PC-3 (cell line): Measurements from ENCODE around the gene PHRF1. TPM values are rescaled to one million over a fixed set of nuclear protein-coding genes. Genes with fewer than 3 reads are reported as not detected.
A peak's percentile ranks its signal among the peaks of the same experiment; 100 is the strongest.

ENCODE experiments used
- ATAC-seq: fragments of 200-7000 bp; cut with Tn5 transposase; 2 replicates; pipeline ENCODE4 v1.9.1; 2020; ENCODE audit warnings: mild to moderate bottlenecking, moderate library complexity
- BruUV-seq: library from RNA; stranded (reverse); fragments of 400-500 nt; replicated peaks from 2 replicates; lab custom pipeline; 2021; lab: Mats Ljungman, UMichigan
- CTCF ChIA-PET: fragments of 300-600 bp; sonication (Branson Sonifier 250); formaldehyde crosslinking; loops from one replicate; lab custom pipeline; 2022; ENCODE audit warnings: antibody characterized with exemption; lab: Charles Lee
- POLR2A ChIA-PET: fragments of 300-600 bp; sonication (Branson Sonifier 250); formaldehyde crosslinking; loops from one replicate; lab custom pipeline; 2022; ENCODE audit warnings: antibody characterized with exemption; ENCODE audit not compliant: unreplicated experiment; lab: Charles Lee
- DNase-seq: peaks from one replicate; pipeline ENCODE4 v3.0.0-alpha.2; 2015
- H2AFZ ChIP-seq: fragments of 300-600 bp; sonication (generic); 2 replicates; pipeline ENCODE4 v1.6.0; 2016; ENCODE audit warnings: antibody characterized with exemption, low read length
- H3F3A ChIP-seq: fragments of 300-600 bp; sonication (generic); one replicate; pipeline ENCODE4 v1.6.0; 2017; ENCODE audit warnings: antibody characterized with exemption, low read length, control low read depth, mild to moderate bottlenecking; ENCODE audit not compliant: unreplicated experiment
- H3K27ac ChIP-seq: fragments of 300-600 bp; sonication (generic); 2 replicates; pipeline ENCODE4 v1.5.1; 2016; ENCODE audit warnings: mild to moderate bottlenecking, low read length
- H3K27me3 ChIP-seq: fragments of 300-600 bp; sonication (generic); 2 replicates; pipeline ENCODE4 v1.6.1; 2016; ENCODE audit warnings: low read length, mixed read lengths
- H3K36me3 ChIP-seq: fragments of 300-600 bp; sonication (generic); 2 replicates; pipeline ENCODE4 v1.6.1; 2016; ENCODE audit warnings: low read depth, mixed run types, low read length, mixed read lengths
- H3K4me1 ChIP-seq: fragments of 300-600 bp; sonication (generic); 2 replicates; pipeline ENCODE4 v1.5.1; 2016; ENCODE audit warnings: low read length; ENCODE audit not compliant: insufficient read depth
- H3K4me2 ChIP-seq: fragments of 300-600 bp; sonication (generic); 2 replicates; pipeline ENCODE4 v1.6.0; 2016; ENCODE audit warnings: low read length
- H3K4me3 ChIP-seq: fragments of 300-600 bp; sonication (generic); 2 replicates; pipeline ENCODE4 v1.5.1; 2016; ENCODE audit warnings: mild to moderate bottlenecking, low read length, mixed read lengths
- H3K79me2 ChIP-seq: fragments of 300-600 bp; sonication (generic); 2 replicates; pipeline ENCODE4 v1.6.1; 2017; ENCODE audit warnings: low read length, mixed read lengths
- H3K9ac ChIP-seq: fragments of 300-600 bp; sonication (generic); 2 replicates; pipeline ENCODE4 v1.6.0; 2016; ENCODE audit warnings: mild to moderate bottlenecking, low read length
- H3K9me2 ChIP-seq: fragments of 300-600 bp; sonication (generic); replicated peaks from 2 replicates; pipeline ENCODE4 v1.6.1; 2016; ENCODE audit warnings: mixed run types, low read length, mixed read lengths
- H3K9me3 ChIP-seq: fragments of 300-600 bp; sonication (generic); 2 replicates; pipeline ENCODE4 v1.6.1; 2016; ENCODE audit warnings: low read length, mixed read lengths
- H4K20me1 ChIP-seq: fragments of 300-600 bp; sonication (generic); 2 replicates; pipeline ENCODE4 v1.6.1; 2016; ENCODE audit warnings: low read length, mixed read lengths
- CTCF ChIP-seq: fragments of 300-600 bp; sonication (generic); conservative IDR thresholded peaks from 2 replicates; pipeline ENCODE4 v1.5.1; 2017; ENCODE audit warnings: antibody characterized with exemption, low read depth, mild to moderate bottlenecking, low read length
- EZH2 ChIP-seq: fragments of 300-600 bp; sonication (generic); IDR thresholded peaks from one replicate; pipeline ENCODE4 v1.6.1; 2017; ENCODE audit warnings: antibody characterized with exemption, mild to moderate bottlenecking, low read length; ENCODE audit not compliant: unreplicated experiment
- EZH2phosphoT487 ChIP-seq: fragments of 300-600 bp; sonication (generic); IDR thresholded peaks from 2 replicates; pipeline ENCODE4 v1.6.1; 2018; ENCODE audit warnings: mild to moderate bottlenecking, antibody characterized with exemption, low read length, borderline replicate concordance
- intact Hi-C: fragments of 100-400 bp; cut with micrococcal nuclease; formaldehyde crosslinking; loops from 2 replicates; pipeline ENCODE4 v1.9.0; 2023
- total RNA-seq: library from RNA; depleted of rRNA; stranded (reverse); fragments of >200 nt; gene quantifications from 2 replicates; pipeline ENCODE4 v1.2.3, GENCODE V29; 2014

PHRF1 gene
- total RNA-seq, 1 experiment from 2014 or later = 41.4 TPM

GRCh38 chr11:623999-624704, 47.9 kb downstream of the PHRF1 start:
- H3F3A ChIP-seq = no peaks in the 10 kb centered on the region
- ChIA-PET CTCF (no interaction called here), POLR2A (no interaction called here)
- ATAC-seq (peak; percentile 60), DNase-seq (peak; percentile 64)
- no peak overlapping the region for H3K4me3 ChIP-seq
- H3K9me3 ChIP-seq = no peaks in the 10 kb centered on the region
- no peak overlapping the region for H3K9ac ChIP-seq
- no peak overlapping the region for H3K4me2 ChIP-seq
- no TSS peak for BruUV-seq
- intact Hi-C loops = no loop called here
- H3K36me3 ChIP-seq = no peaks in the 10 kb centered on the region
- no peaks in the 10 kb centered on the region for H3K27me3 ChIP-seq
- H3K27ac ChIP-seq = no peak overlapping the region
- H2AFZ ChIP-seq = no peak overlapping the region
- H3K79me2 ChIP-seq = no peaks in the 10 kb centered on the region
- TF ChIP-seq EZH2 (no peak), CTCF (no peak), EZH2phosphoT487 (no peak)
- H4K20me1 ChIP-seq = no peaks in the 10 kb centered on the region
- H3K9me2 ChIP-seq = no peaks in the 10 kb centered on the region
- peaks cover 7% of the 10 kb centered on the region; the same call in 1 of the 2 replicates for H3K4me1 ChIP-seq

DNA sequence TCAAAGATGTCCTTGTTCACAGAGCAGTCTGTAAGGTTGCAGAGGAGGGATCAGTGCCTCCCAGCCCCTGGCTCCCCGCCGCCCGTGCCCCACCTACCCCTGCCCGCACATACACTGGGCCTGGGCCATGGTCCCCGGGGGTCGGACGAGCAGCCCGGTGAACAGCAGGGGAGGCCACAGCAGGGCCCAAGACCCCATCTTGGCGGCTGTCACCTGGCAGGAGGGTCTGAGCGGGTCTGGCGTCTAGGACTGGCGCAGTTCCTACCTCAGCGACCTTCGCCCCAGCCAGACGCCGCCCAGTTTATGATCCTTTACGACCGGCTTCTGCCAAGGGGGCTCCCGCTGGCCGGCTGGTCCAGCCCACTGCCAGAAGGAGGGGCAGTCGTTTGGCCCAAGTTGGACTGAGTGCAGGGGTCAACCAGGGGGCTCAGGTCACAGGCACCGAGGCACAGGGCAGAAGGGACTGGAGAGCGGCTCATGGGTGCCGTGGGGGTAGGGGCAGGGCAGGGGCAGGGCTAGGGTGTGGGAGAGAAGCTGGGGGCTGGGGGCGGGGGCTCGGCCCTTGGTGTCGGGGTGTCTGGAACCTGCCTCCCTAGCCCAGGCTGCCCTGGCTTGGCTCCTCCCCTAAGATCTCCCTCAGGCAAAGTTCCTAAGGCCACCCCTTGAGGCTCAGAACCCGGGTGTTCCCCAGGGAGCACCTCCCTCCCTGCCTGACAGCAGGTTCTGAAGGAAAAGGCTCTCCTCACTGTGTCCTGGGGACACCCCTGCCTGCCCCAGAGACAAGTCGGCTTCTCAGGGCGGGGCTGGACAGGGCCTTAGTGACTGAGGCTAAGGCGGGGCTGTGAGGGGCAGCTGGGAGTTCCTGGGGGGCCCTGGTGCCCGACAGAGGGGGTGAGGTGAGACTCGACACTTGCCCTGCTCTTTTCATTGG, 48.7 kb downstream of the PHRF1 start, which contains the start of gene CDHR5:
CDHR5 (minus strand) TSS at position 251 of the 931 bp plus-strand sequence; CDS start at position 198, 53 bp downstream.
- H3K9me3 ChIP-seq = no peaks in the 10 kb centered on the region
- H3K9me2 ChIP-seq = no peaks in the 10 kb centered on the region
- H3K4me2 ChIP-seq = no peak within 1 kb of the TSS
- H3K27me3 ChIP-seq = no peaks in the 10 kb centered on the region
- peaks cover 7% of the 10 kb centered on the region; the same call in 1 of the 2 replicates for H3K4me1 ChIP-seq
- H3K27ac ChIP-seq = no peak within 1 kb of the TSS
- no peak within 1 kb of the TSS for H3K9ac ChIP-seq
- H2AFZ ChIP-seq = no peak within 1 kb of the TSS
- no peaks in the 10 kb centered on the region for H3K36me3 ChIP-seq
- no peak for TF ChIP-seq EZH2phosphoT487
- TF ChIP-seq EZH2 = no peak
- TF ChIP-seq CTCF = no peak
- H3K4me3 ChIP-seq = no peak within 1 kb of the TSS
- POLR2A ChIA-PET = no interaction called here
- H3K79me2 ChIP-seq = no peaks in the 10 kb centered on the region
- no peaks in the 10 kb centered on the region for H4K20me1 ChIP-seq
- CTCF ChIA-PET = no interaction called here
- intact Hi-C loops = no loop called here
- ATAC-seq (no peak), DNase-seq (no peak)
- no peaks in the 10 kb centered on the region for H3F3A ChIP-seq
- BruUV-seq = no TSS peak
